HG03060 (cell line): ENCODE results near the gene CNNM4.
A peak's percentile ranks its signal among the peaks of the same experiment; 100 is the strongest.
"Not testable (repeated sequence)": the region's sequence is repeated elsewhere in the genome, so short reads cannot be mapped to it uniquely, and the experiment has no call there.

ENCODE experiments used
- ATAC-seq: cut with Tn5 transposase; IDR thresholded peaks from one replicate; pipeline ENCODE4 v1.9.1; 2021; ENCODE audit warnings: low read depth, moderate number of reproducible peaks; ENCODE audit not compliant: unreplicated experiment

CNNM4 gene

GRCh38 chr2:96788442-96789244 lies 27.9 kb downstream of the CNNM4 start:
- no peak for ATAC-seq

- ATAC-seq: no peak
These were observed 28.5 kb downstream of the CNNM4 start for GRCh38 chr2:96789245-96789617.

GRCh38 chr2:96792772-96793749 lies 32.4 kb downstream of the CNNM4 start:
- ATAC-seq: no peak

- no peak for ATAC-seq
These were observed 34.4 kb downstream of the CNNM4 start for GRCh38 chr2:96795076-96795475.

- ATAC-seq: not testable (repeated sequence)
These were observed 35.8 kb downstream of the CNNM4 start for GRCh38 chr2:96796497-96796896.

GRCh38 chr2:96797066-96797625 lies 36.4 kb downstream of the CNNM4 start:
- ATAC-seq: no peak

- ATAC-seq: no peak
These were observed 38.3 kb downstream of the CNNM4 start for GRCh38 chr2:96798733-96799622.

- ATAC-seq: no peak
These were observed 38.9 kb downstream of the CNNM4 start for GRCh38 chr2:96799623-96799935.

GRCh38 chr2:96800061-96801004 lies 39.6 kb downstream of the CNNM4 start:
- no peak for ATAC-seq

- no peak for ATAC-seq
These were observed 40.5 kb downstream of the CNNM4 start for GRCh38 chr2:96801005-96801785.

- no peak for ATAC-seq
These were observed 41.3 kb downstream of the CNNM4 start for GRCh38 chr2:96801786-96802595.

- ATAC-seq: no peak
These were observed 42.0 kb downstream of the CNNM4 start for GRCh38 chr2:96802721-96803120.

- ATAC-seq: no peak
These were observed 44.3 kb downstream of the CNNM4 start for GRCh38 chr2:96804986-96805385.

GRCh38 chr2:96805946-96806345 lies 45.2 kb downstream of the CNNM4 start:
- ATAC-seq: not testable (repeated sequence)

- ATAC-seq: peak; percentile 63
These were observed 45.9 kb downstream of the CNNM4 start for GRCh38 chr2:96806468-96807126.

GRCh38 chr2:96807127-96807471 lies 46.4 kb downstream of the CNNM4 start:
- no peak for ATAC-seq

- ATAC-seq: no peak
These were observed 47.6 kb downstream of the CNNM4 start for GRCh38 chr2:96808176-96808837.
